ENCODE data around the gene ARHGEF9.

ARHGEF9 gene

GRCh38 chrX:63761639-63762038 lies 23.4 kb downstream of the ARHGEF9 start:
- TF ChIP-seq USF1 (IDR thresholded peaks at IDR 0.05): no peak

DNA sequence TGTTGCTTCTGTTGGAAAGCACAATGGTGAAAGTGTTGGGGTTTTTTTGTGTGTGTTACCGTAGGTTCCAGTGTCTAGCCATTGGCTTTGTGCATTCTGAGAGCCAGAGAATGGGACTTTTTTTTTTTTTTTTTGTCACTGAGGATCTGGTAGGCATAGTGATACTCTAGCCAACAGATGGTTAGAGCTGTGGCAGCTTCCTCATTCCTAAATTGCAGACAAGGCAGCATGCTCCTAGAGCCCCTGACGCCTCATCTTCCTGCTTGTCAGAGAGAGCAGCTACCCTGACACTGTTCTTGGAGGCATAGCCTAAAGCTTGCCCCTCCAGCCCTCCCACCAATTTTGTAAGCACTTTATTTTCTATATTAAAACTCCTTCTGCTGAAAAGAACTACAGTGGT lies 27.0 kb downstream of the ARHGEF9 start:
- no peak for TF ChIP-seq ZBTB7A (IDR thresholded peaks at IDR 0.05; ENCODE audit: low read depth)
- no peak for TF ChIP-seq TCF12 (IDR thresholded peaks at IDR 0.05; ENCODE audit: low read depth)
- TF ChIP-seq, protein P1, sequence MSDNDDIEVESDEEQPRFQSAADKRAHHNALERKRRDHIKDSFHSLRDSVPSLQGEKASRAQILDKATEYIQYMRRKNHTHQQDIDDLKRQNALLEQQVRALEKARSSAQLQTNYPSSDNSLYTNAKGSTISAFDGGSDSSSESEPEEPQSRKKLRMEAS (IDR thresholded peaks at IDR 0.05): no peak
- no peak for TF ChIP-seq EP300 (IDR thresholded peaks at IDR 0.05; ENCODE audit: borderline replicate concordance)
- no peak for TF ChIP-seq NFIC (IDR thresholded peaks at IDR 0.05)
- no peak for TF ChIP-seq CEBPB (IDR thresholded peaks at IDR 0.05)
- no peak for TF ChIP-seq TEAD4 (IDR thresholded peaks at IDR 0.05)
- TF ChIP-seq EGR1 (IDR thresholded peaks at IDR 0.05): no peak
- TF ChIP-seq, protein P2, sequence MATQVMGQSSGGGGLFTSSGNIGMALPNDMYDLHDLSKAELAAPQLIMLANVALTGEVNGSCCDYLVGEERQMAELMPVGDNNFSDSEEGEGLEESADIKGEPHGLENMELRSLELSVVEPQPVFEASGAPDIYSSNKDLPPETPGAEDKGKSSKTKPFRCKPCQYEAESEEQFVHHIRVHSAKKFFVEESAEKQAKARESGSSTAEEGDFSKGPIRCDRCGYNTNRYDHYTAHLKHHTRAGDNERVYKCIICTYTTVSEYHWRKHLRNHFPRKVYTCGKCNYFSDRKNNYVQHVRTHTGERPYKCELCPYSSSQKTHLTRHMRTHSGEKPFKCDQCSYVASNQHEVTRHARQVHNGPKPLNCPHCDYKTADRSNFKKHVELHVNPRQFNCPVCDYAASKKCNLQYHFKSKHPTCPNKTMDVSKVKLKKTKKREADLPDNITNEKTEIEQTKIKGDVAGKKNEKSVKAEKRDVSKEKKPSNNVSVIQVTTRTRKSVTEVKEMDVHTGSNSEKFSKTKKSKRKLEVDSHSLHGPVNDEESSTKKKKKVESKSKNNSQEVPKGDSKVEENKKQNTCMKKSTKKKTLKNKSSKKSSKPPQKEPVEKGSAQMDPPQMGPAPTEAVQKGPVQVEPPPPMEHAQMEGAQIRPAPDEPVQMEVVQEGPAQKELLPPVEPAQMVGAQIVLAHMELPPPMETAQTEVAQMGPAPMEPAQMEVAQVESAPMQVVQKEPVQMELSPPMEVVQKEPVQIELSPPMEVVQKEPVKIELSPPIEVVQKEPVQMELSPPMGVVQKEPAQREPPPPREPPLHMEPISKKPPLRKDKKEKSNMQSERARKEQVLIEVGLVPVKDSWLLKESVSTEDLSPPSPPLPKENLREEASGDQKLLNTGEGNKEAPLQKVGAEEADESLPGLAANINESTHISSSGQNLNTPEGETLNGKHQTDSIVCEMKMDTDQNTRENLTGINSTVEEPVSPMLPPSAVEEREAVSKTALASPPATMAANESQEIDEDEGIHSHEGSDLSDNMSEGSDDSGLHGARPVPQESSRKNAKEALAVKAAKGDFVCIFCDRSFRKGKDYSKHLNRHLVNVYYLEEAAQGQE (IDR thresholded peaks at IDR 0.05; ENCODE audit: low read depth): no peak
- TF ChIP-seq USF1 (IDR thresholded peaks at IDR 0.05): no peak
- TF ChIP-seq YY1 (IDR thresholded peaks at IDR 0.05; ENCODE audit: low read depth): no peak
- TF ChIP-seq CREB1 (IDR thresholded peaks at IDR 0.05; ENCODE audit: low read depth): no peak
- no peak for TF ChIP-seq FOXM1 (IDR thresholded peaks at IDR 0.05; ENCODE audit: borderline replicate concordance, low read depth)
- TF ChIP-seq RAD21 (IDR thresholded peaks at IDR 0.05; ENCODE audit: low read depth): no peak
- no peak for TF ChIP-seq TAF1 (IDR thresholded peaks at IDR 0.05; ENCODE audit: low read depth)

GRCh38 chrX:63755892-63756291 lies 29.1 kb downstream of the ARHGEF9 start:
- TF ChIP-seq TAF1 (IDR thresholded peaks at IDR 0.05; ENCODE audit: low read depth): no peak
- no peak for TF ChIP-seq EP300 (IDR thresholded peaks at IDR 0.05; ENCODE audit: borderline replicate concordance)
- no peak for TF ChIP-seq USF1 (IDR thresholded peaks at IDR 0.05)
- TF ChIP-seq TEAD4 (IDR thresholded peaks at IDR 0.05): no peak
- TF ChIP-seq TCF12 (IDR thresholded peaks at IDR 0.05; ENCODE audit: low read depth): no peak
- no peak for TF ChIP-seq NFIC (IDR thresholded peaks at IDR 0.05)
- TF ChIP-seq YY1 (IDR thresholded peaks at IDR 0.05; ENCODE audit: low read depth): no peak
- TF ChIP-seq CREB1 (IDR thresholded peaks at IDR 0.05; ENCODE audit: low read depth): no peak
- no peak for TF ChIP-seq RAD21 (IDR thresholded peaks at IDR 0.05; ENCODE audit: low read depth)
- TF ChIP-seq, protein P2 (IDR thresholded peaks at IDR 0.05; ENCODE audit: low read depth): no peak
- TF ChIP-seq ZBTB7A (IDR thresholded peaks at IDR 0.05; ENCODE audit: low read depth): no peak
- no peak for TF ChIP-seq EGR1 (IDR thresholded peaks at IDR 0.05)
- TF ChIP-seq, protein P1 (IDR thresholded peaks at IDR 0.05): no peak
- no peak for TF ChIP-seq FOXM1 (IDR thresholded peaks at IDR 0.05; ENCODE audit: borderline replicate concordance, low read depth)
- TF ChIP-seq CEBPB (IDR thresholded peaks at IDR 0.05): no peak

DNA sequence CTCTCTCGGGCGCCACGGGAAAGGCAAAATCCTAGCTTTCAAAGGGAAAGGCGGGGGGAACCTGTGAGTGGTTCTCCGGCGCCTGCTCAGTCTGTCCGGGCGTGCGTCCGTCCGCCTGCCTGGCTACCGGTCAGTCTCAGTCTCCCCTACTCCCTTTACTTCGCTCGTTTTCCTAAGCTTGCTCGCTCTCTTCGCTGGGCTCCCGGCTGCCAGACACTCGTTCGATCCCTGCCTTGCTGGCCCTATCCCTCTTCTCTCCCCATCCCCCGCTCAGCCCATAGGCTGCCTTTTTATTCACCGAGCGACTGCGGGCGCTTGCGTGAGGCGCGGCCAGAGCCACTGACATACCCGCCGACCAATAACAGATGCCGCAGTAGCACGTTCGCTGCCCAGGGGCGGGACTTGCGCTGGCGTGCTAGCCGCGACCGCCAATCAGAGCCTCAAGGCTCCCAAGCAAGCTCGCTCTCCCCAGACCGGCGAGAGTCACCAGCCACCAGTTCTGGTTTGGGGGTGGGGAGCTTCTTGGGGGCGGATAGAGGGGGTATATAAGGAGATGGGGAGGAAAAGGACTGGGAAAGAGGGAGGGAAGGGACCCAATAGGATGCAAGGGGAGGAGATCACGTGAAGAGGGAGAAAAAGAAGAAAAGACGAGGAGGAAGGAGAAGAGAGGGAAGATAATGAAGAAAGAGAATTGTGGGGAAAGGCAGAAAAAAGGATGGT lies 30.0 kb downstream of the ARHGEF9 start:
- TF ChIP-seq USF1 (IDR thresholded peaks at IDR 0.05) (peak; percentile 73), TAF1 (IDR thresholded peaks at IDR 0.05; ENCODE audit: low read depth) (peak; percentile 68; the same call in 1 of the 2 replicates), YY1 (IDR thresholded peaks at IDR 0.05; ENCODE audit: low read depth) (no peak), EP300 (IDR thresholded peaks at IDR 0.05; ENCODE audit: borderline replicate concordance) (no peak)

GRCh38 chrX:63754136-63754859 lies 30.7 kb downstream of the ARHGEF9 start:
- TF ChIP-seq EGR1 (IDR thresholded peaks at IDR 0.05) (no peak), TCF12 (IDR thresholded peaks at IDR 0.05; ENCODE audit: low read depth) (no peak), NFIC (IDR thresholded peaks at IDR 0.05) (no peak), TAF1 (IDR thresholded peaks at IDR 0.05; ENCODE audit: low read depth) (no peak), FOXM1 (IDR thresholded peaks at IDR 0.05; ENCODE audit: borderline replicate concordance, low read depth) (no peak), EP300 (IDR thresholded peaks at IDR 0.05; ENCODE audit: borderline replicate concordance) (no peak)
- TF ChIP-seq, protein P2 (IDR thresholded peaks at IDR 0.05; ENCODE audit: low read depth): no peak

Measured in Ishikawa (cell line).